IMR-90 (cell line): ENCODE measurements around the gene PLBD2.

ENCODE experiments used
- BHLHE40 ChIP-seq: fragments of 150-350 bp; IDR thresholded peaks from 2 replicates; pipeline ENCODE4 v1.6.1; 2016; ENCODE audit warnings: mild to moderate bottlenecking, low read depth, low read length
- CEBPB ChIP-seq: IDR thresholded peaks from 2 replicates; pipeline ENCODE4 v1.6.1; 2012; ENCODE audit warnings: low read depth, low read length, improper control_type of control experiment
- CHD1 ChIP-seq: IDR thresholded peaks from 2 replicates; pipeline ENCODE4 v1.6.1; 2012; ENCODE audit warnings: low read depth, low read length, improper control_type of control experiment
- ELK1 ChIP-seq: fragments of 150-350 bp; IDR thresholded peaks from 2 replicates; pipeline ENCODE4 v1.6.1; 2016; ENCODE audit warnings: low read depth, mild to moderate bottlenecking, low read length, moderate library complexity, borderline replicate concordance
- MAFK ChIP-seq: IDR thresholded peaks from 2 replicates; pipeline ENCODE4 v1.6.1; 2012; ENCODE audit warnings: low read depth, low read length, improper control_type of control experiment
- MXI1 ChIP-seq: IDR thresholded peaks from 2 replicates; pipeline ENCODE4 v1.6.1; 2012; ENCODE audit warnings: low read depth, mild to moderate bottlenecking, low read length, moderate library complexity, borderline replicate concordance
- POLR2A ChIP-seq: IDR thresholded peaks from 2 replicates; pipeline ENCODE4 v1.6.1; 2012; ENCODE audit warnings: mild to moderate bottlenecking, low read depth, low read length
- RAD21 ChIP-seq: IDR thresholded peaks from 2 replicates; pipeline ENCODE4 v1.6.1; 2012; ENCODE audit warnings: low read length, improper control_type of control experiment
- RCOR1 ChIP-seq: IDR thresholded peaks from 2 replicates; pipeline ENCODE4 v1.6.1; 2012; ENCODE audit warnings: mild to moderate bottlenecking, low read length, improper control_type of control experiment; ENCODE audit not compliant: insufficient replicate concordance
- RFX5 ChIP-seq: IDR thresholded peaks from 2 replicates; pipeline ENCODE4 v1.8.0; 2012; ENCODE audit warnings: low read depth, mild to moderate bottlenecking, low read length, moderate library complexity
- TF ChIP-seq, protein P1 (sequence below): fragments of 150-350 bp; IDR thresholded peaks from 2 replicates; pipeline ENCODE4 v1.6.1; 2017; ENCODE audit warnings: mild to moderate bottlenecking, antibody characterized with exemption, low read length, low read depth
- TF ChIP-seq, protein P2 (sequence below): conservative IDR thresholded peaks from 2 replicates; pipeline ENCODE4 v1.5.1; 2012; ENCODE audit warnings: mild to moderate bottlenecking, low read depth, low read length, improper control_type of control experiment

DNA sequence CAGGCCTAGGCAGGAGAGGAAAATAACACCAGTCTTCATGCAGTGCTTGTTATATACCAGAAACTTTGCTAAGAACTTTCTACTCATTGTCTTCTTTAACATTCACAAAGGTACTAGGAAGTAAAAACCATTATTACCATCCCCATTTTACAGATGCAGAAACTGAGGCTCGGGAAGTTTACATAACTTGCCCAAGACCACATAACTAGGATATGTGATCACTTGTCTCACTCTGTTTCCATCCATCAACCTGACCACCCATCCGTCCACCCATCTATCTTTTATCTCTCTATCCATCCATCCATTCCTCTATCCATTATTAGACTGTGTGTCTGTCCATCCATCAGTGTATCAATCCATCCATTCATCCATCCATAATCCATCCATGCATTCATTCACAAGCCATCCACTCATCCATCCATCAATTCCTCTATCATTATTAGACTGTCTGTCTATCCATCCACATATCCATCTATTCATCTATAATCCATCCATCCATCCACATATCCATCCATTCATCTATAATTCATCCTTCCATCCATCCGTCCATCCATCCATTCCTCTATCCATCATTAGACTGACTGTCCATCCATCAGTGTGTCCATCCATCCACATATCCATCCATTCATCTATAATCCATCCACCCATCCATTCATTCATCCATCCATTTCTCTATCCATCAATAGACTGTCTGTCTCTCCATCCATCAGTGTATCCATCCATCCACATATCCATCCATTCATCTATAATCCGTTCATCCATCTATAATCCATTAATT is 80.3 kb downstream of the PLBD2 start:
- TF ChIP-seq, protein P1, sequence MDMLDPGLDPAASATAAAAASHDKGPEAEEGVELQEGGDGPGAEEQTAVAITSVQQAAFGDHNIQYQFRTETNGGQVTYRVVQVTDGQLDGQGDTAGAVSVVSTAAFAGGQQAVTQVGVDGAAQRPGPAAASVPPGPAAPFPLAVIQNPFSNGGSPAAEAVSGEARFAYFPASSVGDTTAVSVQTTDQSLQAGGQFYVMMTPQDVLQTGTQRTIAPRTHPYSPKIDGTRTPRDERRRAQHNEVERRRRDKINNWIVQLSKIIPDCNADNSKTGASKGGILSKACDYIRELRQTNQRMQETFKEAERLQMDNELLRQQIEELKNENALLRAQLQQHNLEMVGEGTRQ: no peak
- TF ChIP-seq, protein P2, sequence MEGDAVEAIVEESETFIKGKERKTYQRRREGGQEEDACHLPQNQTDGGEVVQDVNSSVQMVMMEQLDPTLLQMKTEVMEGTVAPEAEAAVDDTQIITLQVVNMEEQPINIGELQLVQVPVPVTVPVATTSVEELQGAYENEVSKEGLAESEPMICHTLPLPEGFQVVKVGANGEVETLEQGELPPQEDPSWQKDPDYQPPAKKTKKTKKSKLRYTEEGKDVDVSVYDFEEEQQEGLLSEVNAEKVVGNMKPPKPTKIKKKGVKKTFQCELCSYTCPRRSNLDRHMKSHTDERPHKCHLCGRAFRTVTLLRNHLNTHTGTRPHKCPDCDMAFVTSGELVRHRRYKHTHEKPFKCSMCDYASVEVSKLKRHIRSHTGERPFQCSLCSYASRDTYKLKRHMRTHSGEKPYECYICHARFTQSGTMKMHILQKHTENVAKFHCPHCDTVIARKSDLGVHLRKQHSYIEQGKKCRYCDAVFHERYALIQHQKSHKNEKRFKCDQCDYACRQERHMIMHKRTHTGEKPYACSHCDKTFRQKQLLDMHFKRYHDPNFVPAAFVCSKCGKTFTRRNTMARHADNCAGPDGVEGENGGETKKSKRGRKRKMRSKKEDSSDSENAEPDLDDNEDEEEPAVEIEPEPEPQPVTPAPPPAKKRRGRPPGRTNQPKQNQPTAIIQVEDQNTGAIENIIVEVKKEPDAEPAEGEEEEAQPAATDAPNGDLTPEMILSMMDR: no peak
- TF ChIP-seq CEBPB (no peak), POLR2A (no peak), CHD1 (no peak), RFX5 (no peak), MXI1 (no peak), ELK1 (no peak), BHLHE40 (no peak), MAFK (no peak), RCOR1 (no peak), RAD21 (no peak)
